BJ (cell line): ENCODE results near the gene PIK3R6. TPM values are rescaled to one million over a fixed set of nuclear protein-coding genes. Genes with fewer than 3 reads are reported as not detected.
"Not testable (repeated sequence)": the region's sequence is repeated elsewhere in the genome, so short reads cannot be mapped to it uniquely, and the experiment has no call there.

Experiments used
- CTCF ChIA-PET: fragments of 350-600 bp; formaldehyde crosslinking; extraction: SDS; loops from one replicate; lab custom pipeline; 2021; ENCODE audit warnings: antibody characterized with exemption, inconsistent platforms; lab: Yijun Ruan, JAX
- POLR2A ChIA-PET: fragments of 300-600 bp; sonication (Branson Sonifier 250); formaldehyde crosslinking; extraction: SDS; loops from one replicate; lab custom pipeline; 2021; ENCODE audit warnings: antibody characterized with exemption; lab: Charles Lee
- DNase-seq: peaks from one replicate; pipeline ENCODE4 v3.0.0-alpha.2; 2011; ENCODE audit warnings: low read depth
- H3K27me3 ChIP-seq: 2 replicates; pipeline ENCODE4 v1.6.0; 2011; ENCODE audit warnings: low read length; ENCODE audit not compliant: control insufficient read depth, insufficient read depth
- H3K36me3 ChIP-seq: 2 replicates; pipeline ENCODE4 v1.5.1; 2011; ENCODE audit warnings: low read length; ENCODE audit not compliant: control insufficient read depth, insufficient read depth
- H3K4me3 ChIP-seq: 2 replicates; pipeline ENCODE4 v1.5.1; 2011; ENCODE audit warnings: low read depth, mild to moderate bottlenecking, control low read depth, low read length
- polyA plus RNA-seq: library from polyadenylated mRNA; depleted of rRNA; stranded (reverse); fragments of >200 nt; gene quantifications from 2 replicates; pipeline ENCODE4 v1.2.3, GENCODE V29; 2011
- TF ChIP-seq, protein P1 (sequence below): IDR thresholded peaks from 2 replicates; pipeline ENCODE4 v1.5.1; 2011; ENCODE audit warnings: low read depth, mild to moderate bottlenecking, control low read depth, inconsistent platforms, low read length, moderate library complexity; ENCODE audit not compliant: insufficient read depth

PIK3R6 gene
- polyA plus RNA-seq, 1 experiment: not detected

DNA sequence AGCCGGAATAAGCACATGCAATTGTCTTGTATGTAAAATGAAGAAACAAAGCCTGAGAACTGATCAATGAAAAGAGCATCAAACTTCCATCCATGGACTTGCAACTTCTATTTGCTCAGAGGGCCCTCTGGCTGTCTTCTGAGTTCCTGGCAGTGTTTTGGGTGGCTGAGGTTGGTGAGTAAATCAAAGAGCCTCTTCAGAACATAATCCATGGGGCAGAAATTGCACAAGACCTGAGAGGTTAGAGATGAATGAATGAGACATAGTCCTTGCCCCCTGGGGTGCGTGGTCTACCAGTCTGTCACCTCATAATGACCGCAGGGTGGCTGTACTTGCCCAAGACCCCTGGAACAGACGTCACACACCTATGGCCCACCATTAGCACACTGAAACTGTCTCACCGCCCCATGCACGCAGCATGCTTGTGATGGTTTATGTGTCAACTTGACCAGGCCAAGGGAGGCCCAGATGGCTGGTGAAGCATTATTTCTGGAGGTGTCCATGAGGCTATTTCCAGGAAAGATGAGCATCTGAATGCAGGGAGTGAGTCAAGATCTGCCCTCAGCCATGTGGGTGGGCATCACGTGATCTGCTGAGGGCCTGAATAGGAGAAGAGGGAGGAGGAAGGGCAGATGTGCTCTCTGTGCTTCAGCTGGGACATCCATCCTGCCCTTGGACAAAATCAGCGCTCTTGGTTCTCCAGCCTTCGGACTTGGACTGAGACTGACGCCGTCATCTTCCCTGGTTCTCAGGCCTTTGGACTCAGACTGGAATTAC, 8.3 kb downstream of the PIK3R6 start:
- Histone ChIP-seq H3K27me3 (no peaks in the 10 kb centered on the region), H3K4me3 (no peak overlapping the region), H3K36me3 (no peaks in the 10 kb centered on the region)
- ChIA-PET POLR2A (interaction anchor here (0.6 kb wide), 1 partner anchor 9 kb away, joined by 3 read pairs; no protein-coding TSS in a partner anchor), CTCF (interaction anchor here (1.0 kb wide), 1 partner anchor 29 kb away, joined by 3 read pairs; no protein-coding TSS in a partner anchor)
- TF ChIP-seq, protein P1, sequence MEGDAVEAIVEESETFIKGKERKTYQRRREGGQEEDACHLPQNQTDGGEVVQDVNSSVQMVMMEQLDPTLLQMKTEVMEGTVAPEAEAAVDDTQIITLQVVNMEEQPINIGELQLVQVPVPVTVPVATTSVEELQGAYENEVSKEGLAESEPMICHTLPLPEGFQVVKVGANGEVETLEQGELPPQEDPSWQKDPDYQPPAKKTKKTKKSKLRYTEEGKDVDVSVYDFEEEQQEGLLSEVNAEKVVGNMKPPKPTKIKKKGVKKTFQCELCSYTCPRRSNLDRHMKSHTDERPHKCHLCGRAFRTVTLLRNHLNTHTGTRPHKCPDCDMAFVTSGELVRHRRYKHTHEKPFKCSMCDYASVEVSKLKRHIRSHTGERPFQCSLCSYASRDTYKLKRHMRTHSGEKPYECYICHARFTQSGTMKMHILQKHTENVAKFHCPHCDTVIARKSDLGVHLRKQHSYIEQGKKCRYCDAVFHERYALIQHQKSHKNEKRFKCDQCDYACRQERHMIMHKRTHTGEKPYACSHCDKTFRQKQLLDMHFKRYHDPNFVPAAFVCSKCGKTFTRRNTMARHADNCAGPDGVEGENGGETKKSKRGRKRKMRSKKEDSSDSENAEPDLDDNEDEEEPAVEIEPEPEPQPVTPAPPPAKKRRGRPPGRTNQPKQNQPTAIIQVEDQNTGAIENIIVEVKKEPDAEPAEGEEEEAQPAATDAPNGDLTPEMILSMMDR: 0 out of 2 replicates have a peak, but pooled peaks have one; percentile 7
- peak; percentile 19 for DNase-seq

DNA sequence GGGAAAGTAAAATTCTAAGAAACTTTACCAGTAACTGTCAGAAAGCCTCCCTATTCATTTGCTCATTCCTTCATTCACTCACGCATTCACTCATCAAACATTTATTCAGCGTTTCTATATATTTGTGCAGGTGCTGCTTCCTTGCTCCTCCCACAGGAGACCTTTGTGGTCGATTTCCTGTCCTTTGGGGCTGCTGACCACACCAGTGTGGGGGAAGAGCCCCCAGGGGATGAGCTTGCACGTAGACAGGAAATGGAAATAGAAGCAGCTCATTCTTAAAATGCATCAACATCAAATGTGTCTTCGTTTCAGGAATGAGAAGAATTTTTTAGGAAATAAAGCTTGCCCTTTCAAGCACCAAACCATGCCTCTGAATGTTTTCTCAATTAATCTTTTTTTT, 9.6 kb downstream of the PIK3R6 start:
- ChIA-PET POLR2A (interaction anchor here (0.6 kb wide), 1 partner anchor 576 kb away, joined by 4 read pairs; no protein-coding TSS in a partner anchor), CTCF (interaction anchor here (0.7 to 1.0 kb wide), 4 partner anchors 16 to 131 kb away, joined by 3 read pairs; no protein-coding TSS in a partner anchor)
- Histone ChIP-seq H3K4me3 (no peak overlapping the region), H3K27me3 (no peaks in the 10 kb centered on the region), H3K36me3 (no peaks in the 10 kb centered on the region)
- TF ChIP-seq, protein P1: no peak
- peak; percentile 62 for DNase-seq

DNA sequence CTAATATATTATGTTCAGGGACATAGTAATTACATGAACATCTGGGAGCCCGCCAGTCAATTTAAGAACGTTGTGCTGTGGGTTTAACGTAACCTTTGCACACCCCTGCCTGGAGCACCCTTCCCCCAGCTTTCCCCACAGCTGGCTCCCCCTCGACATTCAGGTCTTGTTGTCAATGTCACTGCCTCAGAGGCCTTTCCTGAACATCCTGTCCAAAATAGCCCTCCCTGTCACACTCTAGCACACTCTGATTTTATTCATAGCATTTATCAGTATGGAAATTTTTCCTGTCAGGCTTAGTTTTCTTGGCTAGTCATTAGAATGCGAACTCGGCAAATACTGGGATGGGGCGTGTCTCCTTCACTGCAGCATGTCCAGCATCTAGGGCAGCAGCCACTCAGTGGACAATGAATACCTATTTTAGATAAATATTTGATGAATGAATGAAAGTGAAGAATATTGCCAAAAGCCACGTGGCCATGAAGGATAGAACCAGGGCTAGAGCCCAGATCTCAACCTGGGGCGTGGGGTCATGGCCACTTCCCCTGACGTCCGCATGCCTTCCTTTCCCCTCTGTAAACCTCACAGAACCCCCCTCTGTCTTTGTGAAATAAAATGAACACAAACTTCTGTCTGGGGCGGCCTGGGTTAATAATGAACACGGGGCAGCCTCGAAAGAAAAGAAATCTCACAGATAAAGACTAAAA, 10.5 kb downstream of the PIK3R6 start:
- ChIA-PET POLR2A (no interaction called here), CTCF (interaction anchor here (0.7 kb wide), 1 partner anchor 132 kb away, joined by 3 read pairs; no protein-coding TSS in a partner anchor)
- no peaks in the 10 kb centered on the region for H3K36me3 ChIP-seq
- DNase-seq: no peak
- no peaks in the 10 kb centered on the region for H3K27me3 ChIP-seq
- no peak overlapping the region for H3K4me3 ChIP-seq
- TF ChIP-seq, protein P1: no peak

DNA sequence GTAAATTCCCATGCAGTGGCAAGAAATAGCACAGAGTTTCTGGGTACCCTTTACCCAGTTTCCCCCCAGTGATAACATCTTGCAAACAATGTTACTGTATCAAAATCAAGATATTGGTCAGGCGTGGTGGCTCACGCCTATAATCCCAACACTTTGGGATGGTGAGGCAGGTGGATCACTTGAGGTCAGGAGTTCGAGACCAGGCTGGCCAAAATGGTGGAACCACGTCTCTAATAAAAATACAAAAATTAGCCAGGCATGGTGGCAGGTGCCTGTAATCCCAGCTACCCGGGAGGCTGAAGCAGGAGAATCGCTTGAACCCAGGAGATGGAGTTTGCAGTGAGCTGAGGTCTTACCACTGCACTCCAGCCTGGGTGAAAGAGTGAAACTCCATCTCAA, 11.3 kb downstream of the PIK3R6 start:
- DNase-seq, CTCF ChIA-PET, H3K27me3 ChIP-seq: not testable (repeated sequence)

DNA sequence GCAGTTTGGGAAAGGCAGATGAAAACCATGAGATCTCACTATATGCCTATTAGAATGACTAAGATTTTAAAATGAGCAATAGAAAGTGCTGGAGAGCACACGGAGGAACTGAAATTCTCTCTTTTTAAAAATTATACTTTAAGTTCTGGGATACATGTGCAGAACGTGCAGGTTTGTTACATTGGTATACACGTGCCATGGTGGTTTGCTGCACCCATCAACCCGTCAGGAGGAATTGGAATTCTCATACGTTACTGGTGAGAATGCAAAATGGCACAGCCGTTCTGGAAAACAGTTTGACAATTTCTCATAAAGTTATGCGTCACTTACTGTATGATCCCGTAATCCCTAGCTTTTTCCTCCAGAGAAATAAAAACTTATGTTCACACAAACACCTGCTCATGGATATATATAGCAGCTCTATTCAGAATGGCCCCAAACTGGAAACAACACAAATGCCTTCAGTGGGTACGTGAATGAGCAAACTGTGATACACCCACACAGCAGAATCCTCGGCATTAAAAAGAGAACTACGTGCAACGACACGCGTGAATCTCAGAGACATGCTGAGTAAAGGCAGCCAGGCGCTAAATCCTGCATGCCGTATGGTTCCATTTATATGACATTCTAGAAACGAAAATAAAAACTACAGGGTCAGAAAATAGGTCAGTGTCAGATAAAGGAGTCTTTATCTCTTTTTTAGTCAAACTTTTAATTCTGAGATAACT, 11.8 kb downstream of the PIK3R6 start:
- H3K27me3 ChIP-seq: no peaks in the 10 kb centered on the region
- H3K36me3 ChIP-seq: no peaks in the 10 kb centered on the region
- ChIA-PET POLR2A (no interaction called here), CTCF (no interaction called here)
- H3K4me3 ChIP-seq: no peak overlapping the region
- TF ChIP-seq, protein P1: no peak
- DNase-seq: no peak

More for the DNA sequence above, 11.3 kb downstream of the PIK3R6 start:
- H3K36me3 ChIP-seq, POLR2A ChIA-PET, H3K4me3 ChIP-seq: not testable (repeated sequence)
